Activated CD4-positive, alpha-beta T cell treated with anti-CD3 and anti-CD28 coated beads, Interleukin-2, amount 50 U/mL, for 16 hours (primary cell): ENCODE data around the gene S1PR1.
"Not testable (repeated sequence)": the region's sequence is repeated elsewhere in the genome, so short reads cannot be mapped to it uniquely, and the experiment has no call there.

ENCODE experiments used
- DNase-seq: peaks from one replicate; pipeline ENCODE4 v3.0.0-alpha.2; 2020

S1PR1 gene

DNA sequence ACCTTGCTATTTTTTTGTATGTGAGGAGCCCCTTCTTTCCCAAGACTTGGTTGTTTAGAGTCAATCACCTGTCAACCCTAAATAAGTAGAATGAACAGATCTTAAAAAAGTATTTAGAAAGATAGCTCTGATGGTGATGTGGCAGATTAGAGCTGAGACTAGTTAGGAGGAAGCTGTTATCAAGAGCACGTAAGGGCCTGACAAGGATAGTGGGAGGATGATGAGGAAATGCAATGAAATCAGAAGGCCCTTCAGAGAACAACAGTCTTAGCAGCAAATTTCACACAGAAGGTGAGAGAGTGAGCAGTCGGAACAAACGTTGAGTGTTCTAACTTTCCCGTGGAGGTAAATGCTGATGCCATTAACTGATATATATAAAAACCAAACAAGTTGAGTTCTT lies 15.9 kb upstream of the S1PR1 start:
- no peak for DNase-seq

DNA sequence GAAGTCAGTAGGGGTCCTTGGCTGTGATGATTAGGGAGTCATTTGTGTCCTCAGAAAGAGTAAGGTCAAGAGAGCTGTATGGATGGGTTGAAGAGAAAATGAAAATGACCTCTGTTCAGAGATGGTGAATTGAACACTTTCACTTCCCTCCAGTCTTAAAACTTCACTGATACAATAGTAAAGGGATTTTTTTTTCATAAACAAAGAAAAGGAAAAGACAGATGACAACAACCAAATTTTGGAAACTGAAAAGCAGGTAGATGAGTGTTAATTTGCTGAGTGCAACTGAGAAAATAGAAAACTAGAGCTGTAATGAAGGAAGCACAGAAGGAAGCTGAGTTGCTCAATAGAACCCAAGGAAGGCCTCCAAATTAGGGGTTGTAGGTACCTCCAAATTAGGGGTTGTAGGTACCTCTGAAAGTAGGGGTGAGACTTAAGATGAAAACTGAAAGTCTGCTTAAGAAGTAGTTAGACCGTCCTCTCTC lies 14.8 kb upstream of the S1PR1 start:
- no peak for DNase-seq

GRCh38 chr1:101227837-101228236 lies 9.0 kb upstream of the S1PR1 start:
- DNase-seq = no peak

DNA sequence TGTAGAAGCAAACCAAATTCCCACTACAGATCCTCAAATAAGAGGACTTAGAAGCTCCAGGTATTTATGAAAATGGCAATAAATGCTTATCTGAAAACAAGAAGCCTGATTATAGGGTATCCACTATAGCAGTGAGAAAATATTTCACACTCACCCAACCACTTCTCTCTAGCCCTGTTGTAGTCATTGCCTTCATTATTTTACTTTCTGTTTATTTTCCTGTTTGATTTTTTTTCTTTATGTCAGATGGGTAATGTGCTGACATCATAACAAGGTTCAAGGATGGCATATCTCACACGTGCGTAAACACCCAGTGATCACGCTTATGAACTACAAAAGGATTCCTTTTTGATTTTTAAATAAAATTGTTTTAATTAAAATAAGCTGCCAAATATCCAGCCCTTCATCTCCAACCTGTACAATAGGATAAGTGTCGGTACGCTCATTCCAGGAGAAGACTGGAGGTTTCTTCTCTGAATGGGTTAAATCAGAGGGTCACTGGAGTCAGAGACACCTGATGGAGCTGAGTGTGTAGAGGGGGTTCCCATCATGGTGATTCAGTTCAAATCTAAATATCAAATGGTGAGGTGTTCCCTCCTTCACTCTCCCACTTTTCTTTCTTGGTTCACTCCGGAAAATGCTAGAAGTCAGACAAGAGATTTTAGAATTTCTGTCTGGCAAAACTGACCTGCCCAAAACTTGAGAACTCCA lies 8.2 kb upstream of the S1PR1 start:
- no peak for DNase-seq

- not testable (repeated sequence) for DNase-seq
Measured at GRCh38 chr1:101232182-101232581, 4.6 kb upstream of the S1PR1 start.

- no peak for DNase-seq
Measured at GRCh38 chr1:101233495-101233894, 3.3 kb upstream of the S1PR1 start.

DNA sequence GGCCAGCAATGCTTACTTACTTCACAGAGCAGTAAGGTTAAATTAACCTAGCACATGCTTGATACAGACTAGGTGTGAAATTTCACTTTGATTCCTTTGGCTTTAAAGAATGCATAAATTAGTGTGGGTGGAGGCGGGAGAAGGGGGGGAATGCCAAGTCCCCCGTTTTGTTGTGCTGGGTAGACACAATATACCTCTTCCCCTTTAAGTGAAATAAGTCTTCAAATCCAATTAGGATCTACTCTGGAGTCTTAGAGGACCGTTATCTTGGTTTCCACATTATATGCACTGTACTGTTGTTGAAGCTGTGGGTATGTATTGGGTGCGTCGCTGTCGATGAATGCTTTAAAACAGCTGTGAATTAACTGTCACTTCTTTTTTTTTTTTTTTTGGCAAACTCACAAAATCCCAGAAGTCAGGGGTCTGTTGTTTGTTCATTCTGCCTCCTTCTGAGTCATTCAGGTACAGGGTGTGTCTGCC lies 1.6 kb upstream of the S1PR1 start:
- DNase-seq = peak; percentile 71

- peak; percentile 95 for DNase-seq
Measured at GRCh38 chr1:101235696-101236515, 913 bp upstream of the S1PR1 start.

GRCh38 chr1:101237229-101237837 lies 514 bp downstream of the S1PR1 start:
- no peak for DNase-seq

DNA sequence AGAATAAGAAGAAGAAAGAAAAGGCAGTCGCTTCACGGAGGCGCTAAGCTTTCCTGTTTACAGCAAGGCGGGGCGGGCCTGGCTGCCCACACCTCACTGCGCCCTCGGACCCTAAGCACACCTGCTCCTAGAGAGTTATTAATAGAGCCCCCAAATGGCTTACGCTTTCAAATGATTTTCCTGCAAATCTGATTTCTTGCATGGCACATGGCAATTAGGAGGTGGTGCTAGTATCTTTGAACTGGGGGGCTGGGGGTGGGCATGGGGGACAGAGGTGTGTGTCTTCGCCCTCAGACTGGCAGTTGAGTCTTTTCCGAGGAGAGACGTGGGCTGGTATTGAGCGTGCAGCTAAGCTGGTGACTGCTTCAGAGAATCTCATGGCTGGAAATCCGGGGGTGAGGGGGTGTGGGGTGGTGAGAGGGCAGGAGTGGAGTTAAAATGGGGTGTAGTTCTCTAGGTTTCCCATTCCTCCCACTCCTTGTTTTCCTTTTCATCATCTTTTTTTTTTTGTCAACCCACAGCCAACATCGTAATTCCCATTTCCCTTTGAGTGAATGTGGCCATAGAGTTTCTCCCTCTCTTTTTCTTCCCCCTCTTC lies 1.3 kb downstream of the S1PR1 start:
- peak; percentile 68 for DNase-seq

DNA sequence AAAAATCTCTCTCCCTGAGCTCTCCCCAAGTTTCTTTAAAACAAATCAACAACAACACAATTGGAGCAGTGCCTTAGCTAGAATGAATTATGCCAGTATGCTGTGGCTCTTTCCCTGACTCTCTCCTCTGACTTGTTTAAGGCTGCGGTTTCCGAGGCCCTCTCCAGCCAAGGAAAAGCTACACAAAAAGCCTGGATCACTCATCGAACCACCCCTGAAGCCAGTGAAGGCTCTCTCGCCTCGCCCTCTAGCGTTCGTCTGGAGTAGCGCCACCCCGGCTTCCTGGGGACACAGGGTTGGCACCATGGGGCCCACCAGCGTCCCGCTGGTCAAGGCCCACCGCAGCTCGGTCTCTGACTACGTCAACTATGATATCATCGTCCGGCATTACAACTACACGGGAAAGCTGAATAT lies 1.9 kb downstream of the S1PR1 start:
- DNase-seq = peak; percentile 93

- DNase-seq = peak; percentile 79
Measured at GRCh38 chr1:101239095-101240040, 2.5 kb downstream of the S1PR1 start.

GRCh38 chr1:101240041-101240430 lies 3.2 kb downstream of the S1PR1 start:
- no peak for DNase-seq

GRCh38 chr1:101241485-101242225 lies 4.8 kb downstream of the S1PR1 start:
- DNase-seq = no peak

GRCh38 chr1:101242324-101243050 lies 5.7 kb downstream of the S1PR1 start:
- DNase-seq = no peak

DNA sequence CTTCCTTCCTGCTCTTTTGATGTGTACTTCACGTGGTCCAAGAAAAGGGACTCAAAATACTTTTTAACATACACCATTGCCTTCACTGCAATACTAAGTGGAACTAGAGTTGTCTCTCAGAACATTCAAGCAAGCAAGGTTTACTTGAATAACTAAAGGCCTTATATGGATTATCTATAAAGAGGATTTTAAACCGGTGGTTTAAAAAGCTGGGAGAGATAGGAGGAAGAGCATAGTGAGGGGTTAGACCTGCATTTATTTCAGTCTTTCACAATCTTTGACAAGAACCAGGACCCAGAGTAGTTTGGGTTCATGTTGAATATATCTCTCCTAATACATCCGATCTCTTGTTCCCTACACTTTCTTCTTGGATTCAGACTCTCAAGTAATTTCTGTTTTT lies 6.9 kb downstream of the S1PR1 start:
- no peak for DNase-seq

DNA sequence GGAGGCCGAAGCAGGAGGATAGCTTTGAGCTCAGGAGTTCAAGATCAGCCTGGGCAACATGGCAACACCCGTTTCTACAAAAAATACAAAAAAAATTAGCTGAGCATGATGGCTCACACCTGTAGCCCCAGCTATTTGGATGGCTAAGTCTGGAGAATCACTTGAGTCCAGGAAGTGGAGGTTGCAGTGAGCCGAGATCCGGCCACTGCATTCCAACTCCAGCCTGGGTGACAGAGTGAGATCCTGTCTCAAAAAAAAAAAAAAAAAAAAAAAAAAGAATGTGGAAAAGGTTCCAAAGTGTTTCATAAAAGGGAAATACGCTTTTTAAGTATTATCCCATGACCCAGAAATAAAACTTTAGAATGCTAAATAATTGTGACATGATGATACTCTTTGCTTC lies 8.0 kb downstream of the S1PR1 start:
- no peak for DNase-seq

- DNase-seq = no peak
Measured at GRCh38 chr1:101245246-101245927, 8.6 kb downstream of the S1PR1 start.

DNA sequence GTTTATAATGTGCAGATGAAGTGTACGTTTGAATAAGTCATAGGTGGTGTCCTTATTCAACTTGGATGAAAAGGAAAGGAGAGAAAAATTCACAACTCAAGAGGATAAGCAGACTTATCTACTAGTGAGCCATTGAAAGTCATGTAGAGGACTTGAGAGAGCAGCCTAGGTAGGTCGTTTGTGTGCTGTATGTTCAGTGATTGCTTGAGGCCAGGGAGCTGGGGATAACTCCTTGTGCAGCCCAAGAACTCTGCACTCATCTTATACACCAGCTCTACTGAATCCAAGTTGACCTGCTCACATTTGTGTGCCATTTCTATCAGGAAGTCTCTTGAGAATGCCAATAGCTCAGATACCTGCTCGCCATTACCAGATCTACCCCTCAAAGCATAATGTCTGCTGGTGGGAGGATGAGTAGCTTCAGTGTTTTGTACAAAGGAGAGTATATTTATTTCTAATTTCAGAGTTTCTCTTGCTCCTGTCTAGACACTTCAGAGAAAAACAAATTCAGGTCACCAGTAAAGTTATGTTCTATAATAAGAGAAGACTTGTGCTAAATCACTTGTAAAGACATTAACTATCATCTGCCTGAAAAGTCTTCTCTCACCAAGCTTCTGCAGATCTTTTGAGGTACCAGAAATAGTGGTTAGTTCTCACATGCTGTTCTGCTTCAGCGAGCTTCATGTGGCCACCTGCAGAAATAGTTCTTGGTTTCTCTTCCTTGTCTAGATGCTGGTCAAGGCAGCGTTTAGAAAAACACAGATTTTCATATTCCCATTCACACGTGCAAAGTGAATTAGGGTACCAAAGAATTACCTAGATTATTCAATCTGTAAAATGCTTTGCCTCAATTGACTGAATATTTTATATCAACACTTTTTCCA lies 10.8 kb downstream of the S1PR1 start:
- DNase-seq = no peak
